NCI-H187 treated with DMSO at 0.1 percent for 48 hours (cell line): ENCODE data around the gene PRXL2A.

Experiments used
- DNase-seq: peaks from one replicate; lab custom pipeline; 2025; lab: John Stamatoyannopoulos, UW

The PRXL2A gene

DNA sequence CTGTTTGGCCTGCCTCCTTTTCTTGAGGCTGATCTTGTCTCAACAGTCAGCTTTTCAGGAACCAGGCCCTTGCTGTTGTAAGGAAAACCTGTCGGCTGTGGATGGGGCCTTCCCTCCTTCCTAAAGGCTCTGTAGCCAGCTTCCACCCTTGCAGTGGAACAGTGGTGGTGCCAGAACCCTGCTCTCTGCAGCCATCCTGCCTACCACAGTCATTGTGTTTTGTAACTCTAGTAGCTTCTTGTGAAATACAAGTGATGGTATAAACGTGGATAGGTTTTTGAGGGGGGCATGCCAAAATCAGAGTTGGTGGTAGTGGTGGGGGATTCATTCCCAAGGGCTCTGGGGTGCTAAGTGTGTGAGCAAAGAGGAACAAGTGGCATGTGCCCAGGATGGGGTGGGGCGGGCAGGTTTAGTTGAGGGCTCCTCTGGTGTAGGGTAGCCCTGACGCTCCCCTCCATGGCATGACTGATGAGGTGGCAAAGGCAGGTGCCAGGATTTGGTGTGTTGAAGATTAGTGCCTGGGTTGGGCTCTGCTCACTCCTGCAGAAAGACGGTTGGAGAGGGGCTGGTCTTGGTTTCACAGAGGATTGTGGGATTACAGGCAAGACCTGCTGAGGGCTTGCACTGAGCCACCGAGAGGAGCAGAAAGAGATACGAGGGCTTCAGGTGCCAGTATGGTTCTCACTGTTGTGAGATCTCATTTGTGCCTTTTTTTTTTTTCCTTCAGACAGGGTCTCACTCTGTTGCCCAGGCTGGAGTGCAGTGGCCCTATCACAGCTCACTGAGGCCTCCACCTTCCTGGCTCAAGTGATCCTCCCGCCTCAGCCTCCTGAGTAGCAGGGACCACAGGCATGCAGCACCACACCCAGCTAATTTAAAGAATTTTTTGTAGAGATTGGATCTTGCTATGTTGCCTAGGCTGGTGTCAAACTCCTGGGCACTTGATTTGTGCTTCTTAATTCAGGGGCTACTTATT lies 53.1 kb downstream of the PRXL2A start:
- DNase-seq: no peak

DNA sequence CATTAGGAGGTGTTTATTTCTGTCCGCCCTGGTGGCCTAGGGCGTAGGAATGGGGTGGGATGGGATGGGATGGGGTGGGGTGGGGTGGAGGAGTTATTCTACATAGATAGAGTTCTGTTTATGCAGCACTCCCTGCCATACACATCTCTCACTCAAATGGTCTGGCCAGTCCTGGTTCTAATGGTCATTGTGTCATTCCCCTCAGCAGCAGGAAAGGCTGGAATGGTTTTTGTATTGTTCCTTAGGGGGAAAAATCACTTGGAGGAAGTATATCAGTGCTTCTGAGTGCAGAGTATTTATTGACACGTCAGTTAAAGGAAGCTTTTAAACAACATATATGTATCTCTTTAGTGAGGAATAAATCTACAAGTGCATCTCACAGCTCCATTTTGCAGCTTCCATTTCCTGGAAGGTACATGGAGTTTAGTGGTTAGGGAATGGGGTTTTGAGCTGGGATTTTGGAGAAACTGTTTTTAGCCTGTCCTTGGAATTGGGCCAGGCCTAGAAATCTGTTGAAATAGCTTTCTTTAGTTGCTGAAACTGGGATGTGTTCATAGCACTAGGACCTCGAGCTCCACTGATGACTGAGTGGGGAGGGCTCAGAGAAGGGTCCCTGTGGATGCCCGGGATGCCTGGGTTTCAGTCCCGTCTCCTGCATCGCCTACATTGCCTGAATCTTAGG lies 54.1 kb downstream of the PRXL2A start:
- no peak for DNase-seq

DNA sequence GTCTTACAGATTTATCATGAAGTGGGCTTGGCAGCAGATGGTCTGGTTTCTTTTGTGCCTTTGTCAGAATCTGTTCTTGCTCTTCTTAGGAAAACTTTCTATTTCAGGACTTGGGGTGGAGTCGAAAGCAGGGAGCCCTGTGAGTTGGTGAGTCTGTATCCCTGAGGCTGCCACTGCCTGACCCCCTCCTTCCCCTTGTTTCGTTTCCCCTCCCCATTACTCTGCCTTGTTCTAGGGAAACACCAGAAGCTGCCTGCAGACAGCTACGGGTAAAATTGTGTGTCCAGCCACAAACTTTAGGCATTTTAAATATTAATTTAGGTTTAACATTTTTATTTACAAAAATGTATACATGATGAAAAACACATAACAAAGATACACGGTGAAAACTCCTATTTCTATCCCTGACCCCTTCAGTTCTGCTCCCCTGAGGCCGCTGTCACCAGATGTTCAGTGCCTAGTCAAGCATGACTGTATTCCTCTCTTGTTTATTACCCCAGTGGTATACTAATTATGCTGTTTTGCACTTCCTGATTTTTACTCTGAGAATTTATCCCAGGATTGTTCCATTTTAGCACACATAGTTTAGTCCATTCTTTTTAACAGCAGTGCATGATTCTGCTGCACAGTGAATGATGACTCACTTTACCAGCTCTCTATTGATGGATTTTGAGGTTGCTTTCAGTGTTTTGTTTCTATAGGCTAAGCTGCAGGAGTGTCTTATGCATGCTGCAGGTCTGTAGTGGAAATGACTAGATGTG lies 54.8 kb downstream of the PRXL2A start:
- no peak for DNase-seq

DNA sequence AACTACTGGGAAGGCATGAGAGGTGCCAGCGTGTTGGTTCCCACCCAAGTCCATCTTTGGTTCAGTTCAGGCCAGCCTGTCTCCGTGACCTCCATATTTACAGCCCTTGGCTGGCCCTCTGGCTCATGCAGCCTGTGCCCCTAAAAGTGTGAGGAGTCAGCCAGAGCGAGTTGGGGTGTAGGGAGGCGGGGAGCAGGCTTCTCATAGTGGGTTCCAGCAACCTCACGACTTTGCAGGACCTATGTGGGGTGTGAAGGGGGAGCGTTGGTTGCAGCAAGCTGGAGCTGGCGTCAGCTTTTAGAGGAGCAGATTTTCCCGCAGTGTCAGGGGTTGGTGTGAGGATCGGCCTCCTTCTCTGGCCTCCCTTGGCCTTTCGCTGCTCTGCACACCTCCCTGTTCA lies 55.5 kb downstream of the PRXL2A start:
- no peak for DNase-seq

DNA sequence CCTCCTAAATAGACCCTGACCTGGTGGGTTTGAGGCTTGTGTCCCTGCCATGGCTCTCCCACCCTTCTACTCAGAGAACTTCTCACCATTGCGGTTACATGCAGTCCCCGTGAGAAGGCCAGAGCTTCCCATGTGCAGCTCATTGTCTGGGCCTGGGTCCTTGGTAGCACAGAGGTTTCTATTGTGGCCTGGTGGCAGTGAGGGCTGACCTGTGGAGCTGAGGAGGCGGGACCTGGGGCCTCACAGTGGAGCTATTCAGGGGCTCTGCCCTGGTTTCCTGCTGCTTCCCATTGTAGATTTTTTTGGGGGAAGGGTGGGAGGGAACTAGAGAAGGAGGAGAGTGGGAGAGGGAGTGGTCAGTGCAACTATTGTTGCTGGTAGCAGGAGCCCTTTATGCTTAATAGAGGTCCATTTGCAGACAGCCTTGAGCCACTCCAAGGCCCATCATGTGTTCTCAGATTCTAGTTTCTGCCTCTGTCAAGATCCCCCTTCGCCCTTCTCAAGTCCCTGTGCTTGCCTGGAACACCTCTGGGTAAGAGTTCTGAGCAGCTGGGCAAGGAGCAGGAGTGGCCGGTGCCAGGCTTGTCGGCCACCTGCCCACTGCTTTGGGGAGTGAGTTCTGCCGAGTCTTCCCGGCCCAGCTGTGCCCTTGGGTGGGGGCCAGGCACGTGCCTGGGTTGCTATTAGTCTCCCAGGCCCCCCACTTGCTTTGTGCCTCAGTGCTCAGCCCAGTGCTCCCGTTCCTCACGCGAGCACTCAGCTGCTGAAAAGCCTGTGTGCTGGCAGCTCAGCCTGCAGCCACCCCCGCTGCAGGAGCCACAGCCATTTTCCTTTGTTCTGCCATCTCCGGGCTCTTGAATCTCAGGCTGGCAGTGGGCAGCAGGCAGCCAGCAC lies 56.5 kb downstream of the PRXL2A start:
- no peak for DNase-seq

DNA sequence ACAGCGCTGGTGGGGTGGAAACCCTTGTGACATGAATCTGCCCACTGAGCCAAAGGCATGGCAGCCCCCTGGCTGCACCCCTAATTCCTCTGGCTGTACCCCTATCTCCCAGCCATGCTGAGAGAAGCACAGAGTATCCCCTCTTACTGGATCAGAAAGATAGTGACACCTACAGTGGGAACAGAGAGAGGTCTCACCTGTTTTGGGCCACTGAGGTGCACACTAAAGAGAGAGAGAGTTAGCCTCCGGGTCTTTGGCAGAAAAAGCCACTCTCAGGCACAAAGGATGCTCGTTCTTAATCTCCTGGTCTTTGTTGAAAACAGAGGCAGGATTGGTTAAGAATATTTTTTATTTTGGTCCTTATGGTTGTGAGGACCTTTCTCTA lies 57.1 kb downstream of the PRXL2A start:
- DNase-seq: no peak

DNA sequence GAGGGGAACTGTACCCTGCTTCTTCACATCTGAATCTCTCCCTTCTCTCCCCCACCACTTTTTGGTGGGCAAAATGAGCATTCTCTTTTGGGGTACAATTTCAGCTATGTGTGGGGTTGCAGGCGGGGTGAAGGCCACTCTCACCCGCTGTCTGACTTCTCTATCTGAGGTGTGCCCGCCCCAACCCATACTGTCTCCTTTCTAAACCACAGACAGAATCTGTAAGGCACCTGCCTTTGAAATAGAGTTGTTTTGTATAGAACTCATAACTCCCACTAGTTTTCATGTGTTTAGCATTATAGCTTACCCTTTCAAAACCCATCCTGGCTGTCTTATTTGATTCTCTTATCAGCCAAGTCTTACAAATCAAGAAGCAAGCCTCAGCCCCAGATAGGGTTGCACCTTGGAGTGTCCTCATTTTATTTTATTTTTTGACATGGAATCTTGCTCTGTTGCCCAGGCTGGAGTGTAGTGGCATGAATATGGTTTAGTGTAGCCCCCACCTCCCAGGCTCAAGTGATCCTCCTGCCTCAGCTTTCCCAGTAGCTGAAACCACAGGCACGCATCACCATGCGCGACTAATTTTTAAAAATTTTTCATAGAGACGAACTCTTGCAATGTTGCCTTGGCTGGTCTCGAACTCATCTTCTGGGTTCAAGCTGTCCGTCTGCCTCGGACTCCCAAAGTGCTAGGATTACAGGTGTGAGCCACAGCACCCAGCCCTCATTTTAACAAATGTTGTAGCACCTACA lies 57.7 kb downstream of the PRXL2A start:
- DNase-seq: no peak

DNA sequence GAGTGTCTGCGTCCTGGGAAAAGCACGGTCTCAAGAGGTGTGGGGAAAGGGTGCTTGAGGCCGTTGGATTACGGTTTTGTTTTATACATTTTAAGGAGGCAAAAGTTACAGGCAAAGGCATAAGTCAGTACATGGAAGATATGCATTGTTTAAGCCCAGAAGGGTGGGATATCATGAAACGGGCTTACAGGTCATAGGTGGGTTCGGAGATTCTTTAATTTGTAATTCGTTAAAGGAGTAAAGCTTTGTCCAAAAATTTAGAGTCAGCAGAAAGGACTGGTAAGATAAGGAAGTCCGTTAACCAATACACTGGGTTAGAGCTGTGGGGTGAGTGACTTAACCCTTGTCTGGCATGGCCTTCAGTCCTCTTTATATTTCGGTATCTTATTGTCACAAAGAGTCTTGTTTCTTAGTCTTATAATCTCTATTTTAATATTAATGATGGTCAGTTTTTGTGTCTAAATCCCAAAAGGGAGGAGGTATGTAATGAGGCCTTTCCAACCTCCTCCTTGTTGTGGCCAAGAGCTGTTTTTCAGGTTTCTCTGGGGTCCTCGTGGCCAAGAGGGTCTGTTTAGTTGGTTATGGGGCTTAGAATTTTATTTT lies 58.5 kb downstream of the PRXL2A start:
- no peak for DNase-seq

DNA sequence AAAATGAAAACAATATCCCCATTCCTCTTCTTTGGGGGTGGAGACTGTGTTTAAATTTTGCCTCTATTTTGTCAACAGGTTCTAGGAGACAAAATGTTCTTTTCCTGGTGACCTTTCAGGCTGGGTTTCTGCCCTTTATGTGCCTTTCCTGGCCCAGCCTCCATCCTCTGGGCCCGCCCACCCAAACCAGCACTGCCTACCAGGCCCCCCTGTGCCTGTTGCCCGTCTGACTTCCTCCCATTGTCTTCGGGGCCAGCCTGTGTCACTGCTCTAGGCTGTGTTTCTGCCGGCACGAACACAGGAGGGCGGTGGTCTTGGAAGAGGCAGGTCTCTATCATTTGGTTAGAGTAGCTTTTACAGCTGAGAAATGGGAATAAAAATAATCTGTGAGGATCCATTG lies 59.7 kb downstream of the PRXL2A start:
- DNase-seq: no peak

DNA sequence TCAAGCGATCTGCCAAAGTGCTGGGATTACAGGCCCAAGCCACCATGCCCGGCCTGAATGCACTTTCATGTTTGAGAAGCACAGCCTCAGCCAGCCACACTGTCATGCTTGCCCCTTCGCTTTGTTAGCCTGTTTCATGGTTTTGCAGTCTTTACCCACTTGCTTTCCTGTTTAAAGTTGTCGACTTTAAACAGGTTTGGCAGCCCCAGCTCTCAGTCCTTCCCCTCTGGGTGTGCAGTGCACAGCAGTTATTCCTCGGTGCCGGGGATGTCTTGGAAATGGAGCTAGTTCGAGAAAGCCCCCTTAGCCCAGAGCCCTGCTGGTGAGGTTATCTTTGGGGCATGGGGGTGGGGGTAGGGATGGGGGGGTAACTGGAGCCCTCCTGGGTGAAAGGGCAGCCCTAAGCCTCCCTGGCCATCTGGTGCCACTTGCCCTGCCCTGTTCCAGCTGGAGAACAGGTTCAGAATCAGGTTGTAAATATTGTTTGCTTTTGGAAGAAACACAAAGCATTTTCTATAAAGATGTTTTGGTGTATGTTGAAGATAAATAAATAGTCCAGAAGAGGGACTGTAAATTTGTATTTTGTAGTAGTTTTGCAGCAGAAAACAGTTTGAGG lies 60.6 kb downstream of the PRXL2A start:
- no peak for DNase-seq

DNA sequence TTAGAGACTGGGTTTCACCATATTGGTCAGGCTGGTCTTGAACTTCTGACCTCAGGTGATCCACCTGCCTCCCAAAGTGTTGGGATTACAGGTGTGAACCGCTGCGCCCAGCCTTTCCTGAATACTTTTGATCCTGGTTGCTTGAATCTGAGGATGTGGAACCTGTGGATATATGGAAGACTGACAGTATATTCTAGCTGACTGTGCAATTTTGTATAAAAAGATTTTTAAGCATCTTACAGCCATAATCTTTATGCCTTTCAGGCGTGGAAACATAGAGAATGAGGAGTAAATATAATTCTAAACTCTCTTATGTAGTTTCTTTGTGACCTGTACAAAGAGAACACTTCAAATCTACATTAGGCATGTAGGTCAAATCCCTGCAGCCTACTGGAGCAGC lies 61.9 kb downstream of the PRXL2A start:
- no peak for DNase-seq

DNA sequence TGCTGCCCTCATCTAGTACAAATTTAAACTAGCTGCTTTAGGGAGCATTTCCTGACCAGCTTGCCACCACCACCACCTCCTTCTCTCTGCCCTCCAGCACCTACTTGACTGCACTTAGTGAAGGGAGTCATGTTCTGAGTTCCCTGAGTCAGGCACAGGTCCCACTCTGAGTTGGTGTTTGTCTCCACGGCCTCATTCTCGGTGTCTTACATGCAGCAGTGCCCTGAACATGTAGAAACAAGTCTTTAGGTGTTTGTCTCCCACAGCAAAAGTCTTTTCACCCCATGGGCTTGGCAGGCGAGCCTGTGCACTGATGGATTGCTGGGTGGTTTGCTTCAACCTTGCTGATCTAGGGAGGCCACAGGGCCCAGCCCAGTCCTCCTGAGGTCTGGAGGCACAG lies 62.6 kb downstream of the PRXL2A start:
- no peak for DNase-seq

DNA sequence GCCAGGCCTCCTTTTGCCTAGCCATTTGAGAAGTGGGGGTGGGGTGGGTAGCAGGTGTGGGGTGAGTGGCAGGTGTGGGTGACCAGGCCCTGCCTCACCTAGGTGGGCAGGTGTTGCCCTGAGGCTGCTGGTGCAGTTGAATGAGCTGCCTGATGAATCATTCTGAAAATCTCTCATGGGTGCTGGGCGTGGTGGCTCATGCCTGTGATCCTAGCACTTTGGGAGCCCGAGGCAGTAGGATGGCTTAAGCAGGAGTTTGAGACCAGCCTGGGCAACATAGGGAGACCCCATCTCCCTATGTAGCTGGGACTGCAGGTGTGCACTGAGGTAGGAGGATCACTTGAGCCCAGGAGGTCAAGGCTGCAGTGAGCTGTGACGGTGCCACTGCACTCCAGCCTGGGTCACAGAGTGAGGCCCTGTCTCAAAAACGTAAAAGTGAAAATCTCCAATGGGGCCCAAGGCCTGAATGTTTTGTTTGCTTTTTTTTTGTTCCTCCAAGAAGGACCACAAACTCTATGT lies 63.4 kb downstream of the PRXL2A start:
- no peak for DNase-seq

DNA sequence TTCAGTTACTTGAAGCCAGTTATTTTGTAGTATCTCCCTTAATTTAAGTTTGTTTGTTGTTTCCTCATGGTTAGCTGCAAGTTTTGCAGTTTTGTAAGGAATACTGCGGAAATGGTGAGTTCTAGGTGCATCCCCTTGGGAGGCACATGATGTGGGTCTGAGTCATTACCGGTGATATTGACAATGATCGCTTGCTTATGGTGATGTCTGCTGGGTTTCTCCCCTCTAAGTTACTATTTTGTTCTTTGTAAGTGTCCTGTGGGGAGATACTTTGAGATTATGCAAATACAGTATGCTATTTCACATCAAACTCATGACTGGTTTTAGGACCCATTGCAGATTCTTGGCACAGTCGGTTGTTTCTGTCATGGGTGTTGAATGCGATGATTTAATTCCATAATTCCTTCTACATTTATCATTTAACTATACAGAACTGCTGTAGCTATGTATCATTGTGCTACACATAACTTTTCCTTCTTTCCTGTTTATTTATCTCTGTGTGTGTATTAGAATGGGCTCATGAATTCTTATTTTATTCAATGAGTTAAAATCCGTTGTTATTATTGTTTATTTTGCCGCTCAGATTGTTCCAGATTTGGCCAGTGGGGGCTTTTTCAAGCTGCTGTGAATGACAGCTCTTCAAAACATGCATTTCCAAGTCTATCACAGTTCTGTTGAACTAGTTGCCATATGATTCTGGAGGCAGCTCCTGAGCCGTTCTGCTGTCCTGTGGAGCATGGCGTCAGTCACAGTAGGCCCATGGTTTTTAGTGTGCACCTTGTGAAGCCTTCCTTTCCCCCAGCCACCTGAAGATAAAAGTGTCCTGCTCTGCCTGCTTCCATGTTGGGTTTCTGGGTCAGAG lies 64.1 kb downstream of the PRXL2A start:
- no peak for DNase-seq

DNA sequence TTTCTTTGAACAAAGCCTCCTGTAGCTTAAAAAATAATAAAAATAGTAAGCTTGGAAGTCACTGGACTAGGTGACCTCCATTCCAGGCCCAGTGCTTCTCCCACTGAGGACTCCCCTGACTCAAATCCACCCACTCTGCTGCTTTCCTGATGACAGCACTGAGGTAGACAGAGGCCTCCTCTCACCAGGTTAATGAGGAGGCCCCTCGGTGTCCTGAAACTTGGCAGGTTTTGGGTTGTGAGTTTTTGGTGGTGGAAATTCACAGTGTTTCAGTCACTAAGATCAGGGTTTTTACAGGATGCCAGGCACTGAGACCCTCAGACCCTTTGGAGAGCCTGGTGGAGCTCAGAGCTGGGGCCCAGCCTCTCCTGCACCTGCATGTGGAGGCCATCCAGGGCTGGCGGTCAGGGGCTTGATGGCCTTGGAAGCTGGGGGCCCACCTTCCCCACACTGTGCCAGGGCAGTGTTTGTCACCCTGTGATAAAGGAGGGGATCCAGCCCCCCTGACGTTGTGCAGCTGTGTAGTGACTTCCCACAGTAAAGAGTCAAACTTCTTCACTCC lies 64.8 kb downstream of the PRXL2A start:
- no peak for DNase-seq

DNA sequence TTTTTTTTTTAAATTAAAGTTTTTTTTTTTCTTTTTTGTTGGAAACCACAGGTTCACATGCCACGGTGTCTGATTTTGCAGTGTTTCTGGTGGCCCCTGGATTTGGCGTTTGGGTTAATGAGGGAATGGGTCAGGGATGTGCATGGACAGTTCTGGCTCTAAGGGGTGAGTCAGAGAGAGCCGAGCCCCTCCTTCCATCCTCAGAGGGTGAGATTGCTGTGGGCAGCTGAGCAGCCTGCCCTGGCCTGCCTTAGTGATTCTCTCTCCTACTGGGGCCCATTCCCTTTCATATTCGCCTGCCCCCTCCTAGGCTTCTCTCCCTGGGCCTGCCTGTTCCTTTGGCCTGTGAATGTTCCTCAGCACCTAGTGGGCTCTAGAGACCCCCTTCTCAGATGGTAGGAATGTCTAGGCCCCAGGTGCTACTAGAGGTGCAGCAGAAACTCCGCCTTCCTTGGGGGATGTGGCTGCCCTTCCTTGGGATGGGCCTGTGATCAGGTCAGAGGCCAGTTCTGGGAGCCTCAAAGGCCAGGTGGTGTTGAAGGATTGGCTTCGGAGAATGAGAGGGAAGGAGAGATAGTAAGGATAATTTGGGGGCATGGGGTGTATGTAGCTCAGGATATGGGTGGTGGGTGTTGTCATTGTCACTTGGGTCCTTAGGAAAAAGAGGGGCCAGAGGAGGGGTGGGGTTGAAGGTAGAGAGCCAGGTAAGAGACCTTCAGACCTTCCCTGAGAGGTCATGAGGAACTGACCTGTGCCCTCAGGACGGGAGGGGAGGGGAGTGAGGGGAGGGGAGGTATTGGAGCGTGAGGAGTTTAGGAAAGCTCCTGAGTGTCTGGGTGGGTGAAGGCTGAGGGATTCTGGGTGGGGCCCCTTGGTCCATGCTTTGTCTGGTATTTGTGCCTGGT lies 65.6 kb downstream of the PRXL2A start:
- DNase-seq: no peak

DNA sequence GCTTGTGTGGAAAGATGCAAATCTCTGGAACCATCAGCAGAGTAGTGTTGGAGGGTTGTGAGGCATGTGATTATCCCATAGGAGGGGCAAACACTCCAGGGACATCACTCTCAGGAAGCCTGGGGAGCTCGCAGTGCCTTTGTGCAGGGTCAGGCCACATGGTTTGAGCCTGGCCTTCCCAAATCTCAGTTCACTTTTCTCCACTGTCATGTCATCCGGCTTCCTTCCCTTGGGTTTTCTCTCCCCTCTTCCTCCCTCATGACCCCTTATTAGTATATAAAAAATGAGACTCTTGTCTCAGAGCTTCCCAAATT lies 66.2 kb downstream of the PRXL2A start:
- no peak for DNase-seq

DNA sequence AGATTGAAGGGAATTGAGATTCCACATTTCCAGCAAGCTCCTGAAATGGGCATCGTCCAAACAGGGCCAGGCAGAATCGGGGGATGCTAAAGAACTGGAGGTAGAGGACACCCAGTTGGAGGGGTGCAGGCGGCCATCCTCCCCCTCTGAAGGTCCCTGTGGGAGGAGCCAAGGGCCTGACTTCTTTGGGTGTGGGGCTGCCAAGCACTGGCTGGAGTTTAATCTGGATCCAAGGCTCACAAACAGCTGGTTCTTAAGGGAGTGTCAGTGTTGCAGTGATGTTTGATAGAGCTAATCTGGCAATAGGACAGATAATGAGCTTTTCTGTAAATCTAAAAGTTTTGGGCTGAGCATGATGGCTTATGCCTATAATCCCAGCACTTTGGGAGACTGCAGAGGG lies 66.6 kb downstream of the PRXL2A start:
- DNase-seq: no peak
